Lung (tissue), 12 donors: ENCODE measurements around the gene GPX2. TPM values are rescaled to one million over a fixed set of nuclear protein-coding genes. Genes with fewer than 3 reads are reported as not detected.

ENCODE experiments used
- ATAC-seq: fragments of 200-7000 bp; cut with Tn5 transposase; one replicate; pipeline ENCODE4 v1.9.1; 2020; ENCODE audit warnings: moderate number of reproducible peaks; ENCODE audit not compliant: insufficient read depth, low FRiP score
- DNase-seq, 3 donors: peaks; one replicate each; pipeline ENCODE4 v3.0.0-alpha.2; 2013 to 2017
- H3K27ac ChIP-seq, 2 donors: one replicate each; pipeline ENCODE4 v1.5.1; 2013; ENCODE audit warnings: mild to moderate bottlenecking in 2 of 2, moderate library complexity in 2 of 2, control low read depth in 1 of 2, inconsistent platforms in 1 of 2, low read depth in 1 of 2, low read length in 1 of 2
- H3K27me3 ChIP-seq, 3 donors: one replicate each; pipeline ENCODE4 v1.5.1; 2013; ENCODE audit warnings: low read length in 2 of 3; ENCODE audit not compliant: control insufficient read depth in 3 of 3, insufficient read depth in 3 of 3
- H3K36me3 ChIP-seq, 4 donors: one replicate each; pipeline ENCODE4 v1.5.1; 2013; ENCODE audit warnings: low read length in 4 of 4, mild to moderate bottlenecking in 1 of 4, moderate library complexity in 1 of 4; ENCODE audit not compliant: control insufficient read depth in 4 of 4, insufficient read depth in 4 of 4
- H3K4me1 ChIP-seq, 5 donors: one replicate each; pipeline ENCODE4 v1.5.1; 2013; ENCODE audit warnings: low read length in 5 of 5, mild to moderate bottlenecking in 2 of 5, moderate library complexity in 1 of 5; ENCODE audit not compliant: control insufficient read depth in 5 of 5, insufficient read depth in 5 of 5
- H3K4me3 ChIP-seq: one replicate; pipeline ENCODE4 v1.5.1; 2013; ENCODE audit warnings: mild to moderate bottlenecking, control low read depth, moderate library complexity
- H3K9ac ChIP-seq, 2 donors: one replicate each; pipeline ENCODE4 v1.5.1; 2013; ENCODE audit warnings: low read length in 2 of 2, control low read depth in 1 of 2; ENCODE audit not compliant: insufficient read depth in 1 of 2
- H3K9me3 ChIP-seq, 4 donors: one replicate each; pipeline ENCODE4 v1.5.1; 2013; ENCODE audit warnings: low read length in 3 of 4, mild to moderate bottlenecking in 1 of 4, moderate library complexity in 1 of 4; ENCODE audit not compliant: control insufficient read depth in 4 of 4, insufficient read depth in 3 of 4
- CTCF ChIP-seq: IDR thresholded peaks from 2 replicates; pipeline ENCODE4 v1.5.1; 2012; ENCODE audit warnings: mild to moderate bottlenecking; ENCODE audit errors: control extremely low read depth, extremely low read depth
- WGBS, 2 donors: extraction: QIAGEN DNeasy Blood & Tissue Kit; methylation state at CpG; one replicate each; pipeline ENCODE4 v1.1.7; 2013; 5-methylcytosine and 5-hydroxymethylcytosine counted together
- polyA plus RNA-seq, 2 donors: library from polyadenylated mRNA; stranded (reverse); fragments of 200-250 nt; gene quantifications; one replicate each; pipeline ENCODE4 v1.2.1, GENCODE V29; 2013
- total RNA-seq, 2 donors: library from RNA; depleted of rRNA in 1 of 2; stranded (reverse); fragments of >200 nt in 1 of 2; gene quantifications; one replicate each; pipeline ENCODE4 v1.2.1, GENCODE V29; 2014 to 2021
- donor health status: control.
- donor health status: control.
- donor health status: Bipolar disorder and iron deficiency.
- donor health status: healthy.
- donor health status: DM: yes; HTN: yes; CAD: no.

GPX2 gene
- total and polyA plus RNA-seq, 4 donors: 2.9 to 11.3 (median 3.4) TPM; not detected in 1

GRCh38 chr14:64971943-64972791 is 29.6 kb upstream of the GPX2 start, which contains the start of gene RAB15:
Gene RAB15, minus strand, starts transcription at chr14:64972336. Its CDS starts 260 bp downstream, at chr14:64972076.
- H3K4me3 ChIP-seq: peak within 1 kb of the TSS; percentile 69
- DNase-seq (peak; percentile 53 to 67 (median 63)), ATAC-seq (peak; percentile 28)
- H3K4me1 ChIP-seq: peaks cover 0 to 12% (median 7%) of the 10 kb centered on the region in 5 donors
- TF ChIP-seq CTCF: no peak
- no peaks in the 10 kb centered on the region for H3K36me3 ChIP-seq
- H3K9ac ChIP-seq: peak within 1 kb of the TSS; percentile 55 to 68
- H3K27ac ChIP-seq: no peak within 1 kb of the TSS
- H3K27me3 ChIP-seq: no peaks in the 10 kb centered on the region
- WGBS, 2 donors: 0 to 1% methylated on average over 44 to 93 of the region's 96 CpGs
- no peaks in the 10 kb centered on the region for H3K9me3 ChIP-seq

GRCh38 chr14:64971491-64971942 is 29.0 kb upstream of the GPX2 start:
- peaks cover 0 to 12% (median 7%) of the 10 kb centered on the region in 5 donors for H3K4me1 ChIP-seq
- no peaks in the 10 kb centered on the region for H3K9me3 ChIP-seq
- peak overlapping the region; percentile 69 for H3K4me3 ChIP-seq
- no peaks in the 10 kb centered on the region for H3K27me3 ChIP-seq
- no peak overlapping the region for H3K27ac ChIP-seq
- no peaks in the 10 kb centered on the region for H3K36me3 ChIP-seq
- WGBS, 2 donors: 2 to 4% methylated on average over 21 to 31 of the region's 31 CpGs
- no peak for ATAC-seq
- peak overlapping the region; percentile 55 to 68 for H3K9ac ChIP-seq
- peak in 1 of 3 donors; percentile 13 for DNase-seq
- no peak for TF ChIP-seq CTCF

- Histone ChIP-seq H3K27me3 (no peaks in the 10 kb centered on the region), H3K9me3 (no peaks in the 10 kb centered on the region), H3K4me3 (peak overlapping the region; percentile 69), H3K27ac (no peak overlapping the region), H3K36me3 (no peaks in the 10 kb centered on the region), H3K9ac (peak overlapping the region; percentile 55 to 68), H3K4me1 (peaks cover 0 to 12% (median 7%) of the 10 kb centered on the region in 5 donors)
- ATAC-seq: no peak
- TF ChIP-seq CTCF: no peak
- no peak for DNase-seq
- 61 to 67% methylated on average over 8 of the region's 8 CpGs for WGBS, 2 donors
Observed at GRCh38 chr14:64970776-64971477, 28.4 kb upstream of the GPX2 start.
